Chondrocyte (in vitro differentiated cells): ENCODE results near the gene ACBD6. TPM values are rescaled to one million over a fixed set of nuclear protein-coding genes. Genes with fewer than 3 reads are reported as not detected.
A peak's percentile ranks its signal among the peaks of the same experiment; 100 is the strongest.

ENCODE experiments used
- DNase-seq: peaks from one replicate; pipeline ENCODE4 v3.0.0; 2021; ENCODE audit warnings: mixed read lengths, low spot score
- H3K27ac Mint-ChIP-seq: one replicate; pipeline ENCODE4 v1.8.0; 2021; ENCODE audit warnings: mild to moderate bottlenecking, moderate library complexity, mixed read lengths; ENCODE audit not compliant: unreplicated experiment
- H3K27me3 Mint-ChIP-seq: 2 replicates; pipeline ENCODE4 v1.8.0; 2021; ENCODE audit warnings: low read depth, mixed read lengths
- H3K36me3 Mint-ChIP-seq: 2 replicates; pipeline ENCODE4 v1.8.0; 2021; ENCODE audit warnings: low read depth, mixed read lengths
- H3K4me1 Mint-ChIP-seq: 2 replicates; pipeline ENCODE4 v1.8.0; 2021; ENCODE audit warnings: low read depth, mild to moderate bottlenecking, mixed read lengths
- H3K4me3 Mint-ChIP-seq: one replicate; pipeline ENCODE4 v1.8.0; 2021; ENCODE audit warnings: mild to moderate bottlenecking, moderate library complexity, mixed read lengths; ENCODE audit not compliant: unreplicated experiment
- H3K9me3 Mint-ChIP-seq: 2 replicates; pipeline ENCODE4 v1.8.0; 2021; ENCODE audit warnings: low read depth, mixed read lengths
- total RNA-seq: library from RNA; stranded (reverse); gene quantifications from 3 replicates; pipeline ENCODE4 v1.2.1, GENCODE V29; 2021
- TF ChIP-seq, protein P1 (sequence below): fragments of 200-600 bp; sonication (generic); IDR thresholded peaks from 2 replicates; pipeline ENCODE4 v1.5.0; 2021; ENCODE audit warnings: antibody characterized with exemption, mild to moderate bottlenecking, moderate library complexity

The ACBD6 gene
- total RNA-seq, 1 donor from 2014 or later = 43.4 TPM

DNA sequence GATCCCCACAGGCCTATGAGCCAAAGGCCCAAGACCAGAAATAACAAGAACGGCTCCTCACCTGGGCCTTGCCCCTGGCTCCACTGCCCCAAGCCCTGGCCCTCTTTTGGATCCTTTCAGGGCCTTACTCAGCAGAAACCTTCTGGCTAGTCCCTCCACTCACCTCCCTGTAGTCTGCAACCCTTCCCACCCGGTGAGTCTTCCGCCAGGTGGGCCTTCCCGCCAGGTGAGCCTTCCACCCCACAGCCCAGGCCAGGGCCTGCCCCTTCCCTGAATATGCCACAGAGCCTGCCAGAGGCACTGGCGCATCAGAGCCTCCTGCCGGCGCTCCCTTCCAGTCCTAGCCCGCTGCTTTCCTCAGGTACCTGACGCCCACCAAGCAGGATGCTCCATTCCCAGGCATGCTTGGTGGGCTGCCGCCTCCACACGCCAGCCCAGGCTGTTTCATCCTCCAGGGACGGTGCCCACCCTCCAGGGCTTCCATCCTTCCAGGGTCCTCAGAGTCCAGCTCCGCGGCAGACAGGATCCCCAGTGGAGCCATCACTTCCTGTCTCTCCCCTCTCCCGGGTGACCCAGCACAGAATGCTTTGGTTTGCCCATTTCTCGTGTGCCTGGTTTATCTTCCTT lies 251.4 kb downstream of the ACBD6 start:
- Mint-ChIP-seq H3K27me3 (peaks cover 7% of the 10 kb centered on the region), H3K9me3 (no peaks in the 10 kb centered on the region), H3K27ac (no peak overlapping the region), H3K4me3 (no peak overlapping the region), H3K36me3 (no peaks in the 10 kb centered on the region), H3K4me1 (peaks cover 4% of the 10 kb centered on the region)
- TF ChIP-seq, protein P1, sequence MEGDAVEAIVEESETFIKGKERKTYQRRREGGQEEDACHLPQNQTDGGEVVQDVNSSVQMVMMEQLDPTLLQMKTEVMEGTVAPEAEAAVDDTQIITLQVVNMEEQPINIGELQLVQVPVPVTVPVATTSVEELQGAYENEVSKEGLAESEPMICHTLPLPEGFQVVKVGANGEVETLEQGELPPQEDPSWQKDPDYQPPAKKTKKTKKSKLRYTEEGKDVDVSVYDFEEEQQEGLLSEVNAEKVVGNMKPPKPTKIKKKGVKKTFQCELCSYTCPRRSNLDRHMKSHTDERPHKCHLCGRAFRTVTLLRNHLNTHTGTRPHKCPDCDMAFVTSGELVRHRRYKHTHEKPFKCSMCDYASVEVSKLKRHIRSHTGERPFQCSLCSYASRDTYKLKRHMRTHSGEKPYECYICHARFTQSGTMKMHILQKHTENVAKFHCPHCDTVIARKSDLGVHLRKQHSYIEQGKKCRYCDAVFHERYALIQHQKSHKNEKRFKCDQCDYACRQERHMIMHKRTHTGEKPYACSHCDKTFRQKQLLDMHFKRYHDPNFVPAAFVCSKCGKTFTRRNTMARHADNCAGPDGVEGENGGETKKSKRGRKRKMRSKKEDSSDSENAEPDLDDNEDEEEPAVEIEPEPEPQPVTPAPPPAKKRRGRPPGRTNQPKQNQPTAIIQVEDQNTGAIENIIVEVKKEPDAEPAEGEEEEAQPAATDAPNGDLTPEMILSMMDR = no peak
- DNase-seq = no peak

DNA sequence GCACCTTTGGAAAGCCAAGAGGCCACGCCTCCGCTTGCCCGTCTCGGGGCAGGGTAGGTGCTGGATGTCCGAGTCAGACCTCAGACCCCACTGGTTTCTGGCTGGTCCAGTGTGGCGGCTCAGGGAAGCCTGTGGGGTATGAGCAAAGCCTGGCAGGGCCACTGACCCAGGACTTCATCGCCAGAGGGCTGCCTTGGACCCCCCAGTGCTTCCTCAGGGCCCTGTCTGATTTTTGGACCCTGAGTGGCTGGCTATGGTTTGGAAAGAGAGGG lies 251.9 kb downstream of the ACBD6 start:
- Mint-ChIP-seq H3K36me3 (no peaks in the 10 kb centered on the region), H3K9me3 (no peaks in the 10 kb centered on the region), H3K4me1 (peaks cover 4% of the 10 kb centered on the region), H3K27ac (no peak overlapping the region), H3K4me3 (no peak overlapping the region), H3K27me3 (peaks cover 6% of the 10 kb centered on the region)
- TF ChIP-seq, protein P1 = no peak
- DNase-seq = no peak

- Mint-ChIP-seq H3K36me3 (no peaks in the 10 kb centered on the region), H3K27ac (no peak overlapping the region), H3K4me3 (no peak overlapping the region), H3K9me3 (no peaks in the 10 kb centered on the region), H3K27me3 (peaks cover 9% of the 10 kb centered on the region), H3K4me1 (peaks cover 4% of the 10 kb centered on the region)
- TF ChIP-seq, protein P1 = no peak
- DNase-seq = peak; percentile 51
These were observed 252.5 kb downstream of the ACBD6 start for GRCh38 chr1:180249725-180250498.

DNA sequence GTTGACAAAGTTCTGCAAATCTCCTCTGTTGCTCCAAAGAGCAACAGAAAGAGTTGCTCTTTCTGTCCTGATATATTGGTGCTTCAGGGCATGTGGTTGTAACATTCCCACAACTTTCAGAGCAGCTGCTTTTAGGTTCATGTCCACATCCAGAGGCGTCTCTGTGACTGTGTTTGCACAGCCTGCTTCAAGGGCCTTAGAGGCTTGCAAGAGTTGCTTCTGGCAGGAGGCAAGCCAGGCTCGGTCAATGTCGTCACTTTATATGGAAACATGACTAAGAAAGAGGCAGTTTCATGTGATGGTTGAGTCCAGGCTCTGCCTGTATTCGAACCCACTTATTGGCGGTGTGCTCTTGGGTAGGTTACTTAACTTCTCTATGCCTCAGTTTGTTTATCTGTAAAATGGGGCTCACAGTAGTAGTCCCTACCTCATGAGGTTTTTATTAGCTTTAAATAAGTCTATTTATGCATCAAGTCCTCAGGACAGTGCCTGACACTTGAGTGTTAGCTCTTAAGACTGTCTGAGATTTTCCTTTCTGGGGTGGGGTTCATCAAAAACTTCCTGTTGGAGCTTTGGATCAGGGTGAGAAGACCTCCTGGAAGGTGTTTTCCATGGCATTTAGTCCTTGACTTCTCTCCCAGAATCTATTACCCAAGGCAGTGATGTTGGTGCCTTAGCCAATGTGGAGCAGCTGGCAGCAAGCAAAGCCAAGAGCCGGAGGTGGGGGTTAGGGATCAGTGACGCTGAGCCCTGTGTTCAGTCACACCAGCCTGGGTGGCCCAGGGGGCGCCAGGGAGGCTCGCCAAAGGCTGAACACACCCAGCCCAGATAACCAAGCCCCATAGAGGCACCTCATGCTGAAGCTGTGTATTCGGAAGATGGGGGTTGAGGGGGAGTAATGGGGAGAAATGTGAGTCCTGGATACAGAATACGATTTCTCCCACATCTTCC lies 253.4 kb downstream of the ACBD6 start:
- H3K4me3 Mint-ChIP-seq = no peak overlapping the region
- H3K4me1 Mint-ChIP-seq = peaks cover 4% of the 10 kb centered on the region
- no peak for DNase-seq
- no peaks in the 10 kb centered on the region for H3K9me3 Mint-ChIP-seq
- no peak overlapping the region for H3K27ac Mint-ChIP-seq
- H3K36me3 Mint-ChIP-seq = no peaks in the 10 kb centered on the region
- TF ChIP-seq, protein P1 = no peak
- peaks cover 13% of the 10 kb centered on the region for H3K27me3 Mint-ChIP-seq

DNA sequence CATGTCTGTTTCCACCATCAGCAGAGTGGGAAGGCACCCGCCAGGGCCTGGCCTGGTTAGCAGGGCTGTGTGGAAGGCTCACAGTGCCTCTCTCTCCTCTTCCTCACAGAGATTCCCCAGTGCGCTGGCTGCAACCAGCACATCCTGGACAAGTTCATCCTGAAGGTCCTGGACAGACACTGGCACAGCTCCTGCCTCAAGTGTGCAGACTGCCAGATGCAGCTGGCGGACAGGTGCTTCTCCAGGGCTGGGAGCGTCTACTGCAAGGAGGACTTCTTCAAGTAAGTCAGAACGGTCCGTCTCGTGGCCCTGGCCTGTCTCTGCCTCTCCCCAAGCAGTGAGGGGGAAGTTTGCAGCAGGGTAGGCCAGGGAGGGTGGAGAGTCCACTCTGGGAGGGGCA lies 254.2 kb downstream of the ACBD6 start:
- peaks cover 4% of the 10 kb centered on the region for H3K4me1 Mint-ChIP-seq
- no peaks in the 10 kb centered on the region for H3K9me3 Mint-ChIP-seq
- no peak overlapping the region for H3K4me3 Mint-ChIP-seq
- no peak overlapping the region for H3K27ac Mint-ChIP-seq
- H3K36me3 Mint-ChIP-seq = no peaks in the 10 kb centered on the region
- DNase-seq = no peak
- peaks cover 13% of the 10 kb centered on the region for H3K27me3 Mint-ChIP-seq
- TF ChIP-seq, protein P1 = no peak
